ENCODE data around the gene TAC4. TPM values are rescaled to one million over a fixed set of nuclear protein-coding genes. Genes with fewer than 3 reads are reported as not detected.
A peak's percentile ranks its signal among the peaks of the same experiment; 100 is the strongest.

The TAC4 gene
- total and polyA plus RNA-seq, 2 of the 13 experiments (the other 11 are each of a cell fraction or from before 2014, with no cell fraction given) = not detected

DNA sequence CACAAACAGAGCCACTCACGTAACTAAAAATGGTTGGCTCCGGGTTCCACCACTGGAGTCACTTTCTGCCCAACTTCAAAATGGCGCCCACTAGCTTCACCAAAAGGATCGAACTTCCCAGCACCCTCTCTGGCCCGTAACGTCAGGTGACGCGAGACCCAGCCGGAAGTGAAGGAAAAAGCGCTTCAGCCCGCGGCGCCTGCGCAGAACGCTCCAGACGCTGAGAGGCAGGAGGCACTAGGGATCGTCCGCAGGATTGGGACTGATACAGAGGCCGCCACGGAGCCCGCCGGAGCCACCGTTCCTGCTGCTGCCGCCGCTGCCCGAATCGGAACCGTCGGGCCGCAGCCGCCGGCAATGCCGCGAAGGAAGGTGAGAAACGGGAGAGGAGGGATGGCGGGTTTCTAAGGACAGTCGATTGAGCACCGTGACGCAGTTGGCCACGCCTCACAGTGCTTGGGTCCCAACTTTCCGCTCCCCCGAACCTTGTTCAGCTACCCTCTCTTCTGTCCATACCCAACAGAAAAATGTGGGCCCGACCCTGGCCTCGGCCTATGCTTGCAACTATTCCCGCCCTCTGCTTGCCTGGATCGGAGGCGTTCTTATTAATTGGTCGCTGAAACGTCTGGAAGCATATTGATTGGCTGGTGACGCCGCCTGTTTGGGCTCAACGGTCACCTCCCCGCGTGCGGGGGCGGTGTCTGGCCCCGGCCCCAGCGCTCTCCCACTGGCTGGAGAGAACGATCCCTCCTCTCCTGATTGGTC, 59.2 kb downstream of the TAC4 start, which contains the start of gene KAT7 (continued):
- TF ChIP-seq ZFP62 (CRISPR knock-in tag; IDR thresholded peaks at IDR 0.05) (no peak), ZNF703 (CRISPR knock-in tag; IDR thresholded peaks at IDR 0.05; ENCODE audit: borderline replicate concordance) (no peak), MTERF4 (CRISPR knock-in tag; IDR thresholded peaks at IDR 0.05) (peak; percentile 93), ZSCAN20 (CRISPR knock-in tag; IDR thresholded peaks at IDR 0.05; ENCODE audit: borderline replicate concordance) (no peak), MTA3 (CRISPR knock-in tag; IDR thresholded peaks at IDR 0.05) (no peak), NR0B2 (CRISPR knock-in tag; IDR thresholded peaks at IDR 0.05) (no peak; the same call in 1 of the 2 replicates), ZBTB37 (CRISPR knock-in tag; IDR thresholded peaks at IDR 0.05) (no peak), KDM1A (CRISPR knock-in tag; IDR thresholded peaks at IDR 0.05) (peak; percentile 26; the same call in 1 of the 2 replicates), JUNB (CRISPR knock-in tag; IDR thresholded peaks at IDR 0.05; ENCODE audit: borderline replicate concordance) (no peak), ELF1 (CRISPR knock-in tag; IDR thresholded peaks at IDR 0.05) (peak; percentile 98), ZNF224 (CRISPR knock-in tag; IDR thresholded peaks at IDR 0.05) (peak; percentile 98; the same call in 1 of the 2 replicates), ZZZ3 (CRISPR knock-in tag; IDR thresholded peaks at IDR 0.05; ENCODE audit: borderline replicate concordance) (peak; percentile 83; the same call in 1 of the 2 replicates), ZBTB39 (CRISPR knock-in tag; IDR thresholded peaks at IDR 0.05) (no peak), ZFX (CRISPR knock-in tag; IDR thresholded peaks at IDR 0.05; ENCODE audit: low read depth) (peak; percentile 99), ZMAT5 (CRISPR knock-in tag; IDR thresholded peaks at IDR 0.05; ENCODE audit: borderline replicate concordance, low read depth) (no peak), ZBTB7B (CRISPR knock-in tag; IDR thresholded peaks at IDR 0.05) (peak; percentile 22; the same call in 1 of the 2 replicates), ZNF772 (CRISPR knock-in tag; IDR thresholded peaks at IDR 0.05) (peak; percentile 92; the same call in 1 of the 2 replicates), TARDBP (CRISPR knock-in tag; IDR thresholded peaks at IDR 0.05) (peak; percentile 71), ONECUT2 (CRISPR knock-in tag; IDR thresholded peaks at IDR 0.05) (no peak), SRF (IDR thresholded peaks at IDR 0.05; ENCODE audit: low read depth, low read length) (no peak; the same call in 1 of the 2 replicates)
- TF ChIP-seq, protein P1, sequence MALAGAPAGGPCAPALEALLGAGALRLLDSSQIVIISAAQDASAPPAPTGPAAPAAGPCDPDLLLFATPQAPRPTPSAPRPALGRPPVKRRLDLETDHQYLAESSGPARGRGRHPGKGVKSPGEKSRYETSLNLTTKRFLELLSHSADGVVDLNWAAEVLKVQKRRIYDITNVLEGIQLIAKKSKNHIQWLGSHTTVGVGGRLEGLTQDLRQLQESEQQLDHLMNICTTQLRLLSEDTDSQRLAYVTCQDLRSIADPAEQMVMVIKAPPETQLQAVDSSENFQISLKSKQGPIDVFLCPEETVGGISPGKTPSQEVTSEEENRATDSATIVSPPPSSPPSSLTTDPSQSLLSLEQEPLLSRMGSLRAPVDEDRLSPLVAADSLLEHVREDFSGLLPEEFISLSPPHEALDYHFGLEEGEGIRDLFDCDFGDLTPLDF (CRISPR knock-in tag; IDR thresholded peaks at IDR 0.05) = peak; percentile 92
- TF ChIP-seq, protein P2, sequence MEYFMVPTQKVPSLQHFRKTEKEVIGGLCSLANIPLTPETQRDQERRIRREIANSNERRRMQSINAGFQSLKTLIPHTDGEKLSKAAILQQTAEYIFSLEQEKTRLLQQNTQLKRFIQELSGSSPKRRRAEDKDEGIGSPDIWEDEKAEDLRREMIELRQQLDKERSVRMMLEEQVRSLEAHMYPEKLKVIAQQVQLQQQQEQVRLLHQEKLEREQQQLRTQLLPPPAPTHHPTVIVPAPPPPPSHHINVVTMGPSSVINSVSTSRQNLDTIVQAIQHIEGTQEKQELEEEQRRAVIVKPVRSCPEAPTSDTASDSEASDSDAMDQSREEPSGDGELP (IDR thresholded peaks at IDR 0.05; ENCODE audit: borderline replicate concordance, low read depth) = peak; percentile 33; the same call in 1 of the 2 replicates

All from HepG2 (cell line).